ENCODE data around the gene SENP2. TPM values are rescaled to one million over a fixed set of nuclear protein-coding genes. Genes with fewer than 3 reads are reported as not detected.

SENP2 gene
- total RNA-seq (2021) (55.0 to 57.2 TPM (median 56.9 TPM) in 3 replicates), Bru-seq, nascent RNA (percentile 75 among the genes with signal in this experiment)
- long read RNA-seq, experiment 1, full-length matches to known transcripts = 33 of 151 reads
- long read RNA-seq, experiment 1, partial matches to known transcripts = 9 of 151 reads
- long read RNA-seq, experiment 1, other reads (novel, unspliced or antisense) = 109 of 151 reads
- long read RNA-seq, experiment 2, full-length matches to known transcripts = 4 of 41 reads
- long read RNA-seq, experiment 2, partial matches to known transcripts = 17 of 41 reads
- long read RNA-seq, experiment 2, other reads (novel, unspliced or antisense) = 20 of 41 reads
- long read RNA-seq, experiment 3, full-length matches to known transcripts = 9 of 32 reads
- long read RNA-seq, experiment 3, partial matches to known transcripts = 5 of 32 reads
- long read RNA-seq, experiment 3, other reads (novel, unspliced or antisense) = 18 of 32 reads

- H3K4me1 Mint-ChIP-seq = peaks cover 37% of the 10 kb centered on the region
- H3K27ac Mint-ChIP-seq = peak within 1 kb of the TSS; percentile 99
- peak within 1 kb of the TSS; percentile 89 for H3K4me3 Mint-ChIP-seq
- no peaks in the 10 kb centered on the region; the same call in 1 of the 2 replicates for H3K27me3 Mint-ChIP-seq (ENCODE audit: low read depth)
- no peaks in the 10 kb centered on the region for H3K9me3 Mint-ChIP-seq
- ATAC-seq (peak; percentile 87), DNase-seq (ENCODE audit: low spot score) (peak; percentile 99)
- peaks cover 2% of the 10 kb centered on the region; the same call in 1 of the 2 replicates for H3K36me3 Mint-ChIP-seq
- POLR2A ChIA-PET = interaction anchor here (0.8 to 1.5 kb wide), 8 partner anchors 9 to 984 kb away, joined by 3 to 7 read pairs (median 4); partner anchors contain the start of genes DNAJB11 and TRA2B
- CTCF ChIA-PET = interaction anchor here (0.8 to 2.7 kb wide), 10 partner anchors 11 to 691 kb away, joined by 3 to 21 read pairs (median 5); partner anchors contain the start of gene TMEM41A
- TF ChIP-seq ZNF416 (CRISPR knock-in tag; IDR thresholded peaks at IDR 0.05) (peak; percentile 35; the same call in 1 of the 2 replicates), MAX (CRISPR knock-in tag; IDR thresholded peaks at IDR 0.05) (peak; percentile 66), CREM (CRISPR knock-in tag; IDR thresholded peaks at IDR 0.05) (peak; percentile 95), ERG (CRISPR knock-in tag; IDR thresholded peaks at IDR 0.05) (peak; percentile 79; the same call in 1 of the 2 replicates), NR2C2 (CRISPR knock-in tag; IDR thresholded peaks at IDR 0.05) (no peak), MYBL2 (CRISPR knock-in tag; IDR thresholded peaks at IDR 0.05) (no peak), FOXP1 (CRISPR knock-in tag; IDR thresholded peaks at IDR 0.05; ENCODE audit: borderline replicate concordance) (peak; percentile 58; the same call in 1 of the 2 replicates), CTCF (IDR thresholded peaks at IDR 0.05) (no peak), PRRX2 (CRISPR knock-in tag; IDR thresholded peaks at IDR 0.05) (0 out of 2 replicates have a peak, but pooled peaks have one; percentile 29), FOXK1 (CRISPR knock-in tag; IDR thresholded peaks at IDR 0.05) (peak; percentile 89), KAT7 (CRISPR knock-in tag; IDR thresholded peaks at IDR 0.05; ENCODE audit: borderline replicate concordance) (no peak), PRDM15 (CRISPR knock-in tag; IDR thresholded peaks at IDR 0.05) (no peak), NFYB (CRISPR knock-in tag; conservative IDR thresholded peaks at IDR 0.05; ENCODE audit: low read depth) (peak; percentile 51; the same call in 1 of the 2 replicates), USF1 (CRISPR knock-in tag; IDR thresholded peaks at IDR 0.05) (peak; percentile 11; the same call in 1 of the 2 replicates), SP1 (CRISPR knock-in tag; conservative IDR thresholded peaks at IDR 0.05) (peak; percentile 50; the same call in 1 of the 2 replicates)
Measured at GRCh38 chr3:185585859-185586685, at the start of gene SENP2. SENP2 (plus strand) TSS chr3:185586295; CDS start chr3:185586414, 119 bp downstream.
